Lung (tissue), 12 donors: ENCODE measurements around the gene CDC42BPB. TPM values are rescaled to one million over a fixed set of nuclear protein-coding genes. Genes with fewer than 3 reads are reported as not detected.
"Not testable (repeated sequence)": the region's sequence is repeated elsewhere in the genome, so short reads cannot be mapped to it uniquely, and the experiment has no call there.

Experiments
- ATAC-seq: fragments of 200-7000 bp; cut with Tn5 transposase; one replicate; pipeline ENCODE4 v1.9.1; 2020; ENCODE audit warnings: moderate number of reproducible peaks; ENCODE audit not compliant: insufficient read depth, low FRiP score
- DNase-seq, 3 donors: peaks; one replicate each; pipeline ENCODE4 v3.0.0-alpha.2; 2013 to 2017
- H3K27ac ChIP-seq, 2 donors: one replicate each; pipeline ENCODE4 v1.5.1; 2013; ENCODE audit warnings: mild to moderate bottlenecking in 2 of 2, moderate library complexity in 2 of 2, control low read depth in 1 of 2, inconsistent platforms in 1 of 2, low read depth in 1 of 2, low read length in 1 of 2
- H3K27me3 ChIP-seq, 3 donors: one replicate each; pipeline ENCODE4 v1.5.1; 2013; ENCODE audit warnings: low read length in 2 of 3; ENCODE audit not compliant: control insufficient read depth in 3 of 3, insufficient read depth in 3 of 3
- H3K36me3 ChIP-seq, 4 donors: one replicate each; pipeline ENCODE4 v1.5.1; 2013; ENCODE audit warnings: low read length in 4 of 4, mild to moderate bottlenecking in 1 of 4, moderate library complexity in 1 of 4; ENCODE audit not compliant: control insufficient read depth in 4 of 4, insufficient read depth in 4 of 4
- H3K4me1 ChIP-seq, 5 donors: one replicate each; pipeline ENCODE4 v1.5.1; 2013; ENCODE audit warnings: low read length in 5 of 5, mild to moderate bottlenecking in 2 of 5, moderate library complexity in 1 of 5; ENCODE audit not compliant: control insufficient read depth in 5 of 5, insufficient read depth in 5 of 5
- H3K4me3 ChIP-seq: one replicate; pipeline ENCODE4 v1.5.1; 2013; ENCODE audit warnings: mild to moderate bottlenecking, control low read depth, moderate library complexity
- H3K9ac ChIP-seq, 2 donors: one replicate each; pipeline ENCODE4 v1.5.1; 2013; ENCODE audit warnings: low read length in 2 of 2, control low read depth in 1 of 2; ENCODE audit not compliant: insufficient read depth in 1 of 2
- H3K9me3 ChIP-seq, 4 donors: one replicate each; pipeline ENCODE4 v1.5.1; 2013; ENCODE audit warnings: low read length in 3 of 4, mild to moderate bottlenecking in 1 of 4, moderate library complexity in 1 of 4; ENCODE audit not compliant: control insufficient read depth in 4 of 4, insufficient read depth in 3 of 4
- WGBS, 2 donors: extraction: QIAGEN DNeasy Blood & Tissue Kit; methylation state at CpG; one replicate each; pipeline ENCODE4 v1.1.7; 2013; 5-methylcytosine and 5-hydroxymethylcytosine counted together
- polyA plus RNA-seq, 2 donors: library from polyadenylated mRNA; stranded (reverse); fragments of 200-250 nt; gene quantifications; one replicate each; pipeline ENCODE4 v1.2.1, GENCODE V29; 2013
- total RNA-seq, 2 donors: library from RNA; depleted of rRNA in 1 of 2; stranded (reverse); fragments of >200 nt in 1 of 2; gene quantifications; one replicate each; pipeline ENCODE4 v1.2.1, GENCODE V29; 2014 to 2021
- TF ChIP-seq, protein P1 (sequence below): IDR thresholded peaks from 2 replicates; pipeline ENCODE4 v1.5.1; 2012; ENCODE audit warnings: mild to moderate bottlenecking; ENCODE audit errors: control extremely low read depth, extremely low read depth
- donor health status: control.
- donor health status: control.
- donor health status: Bipolar disorder and iron deficiency.
- donor health status: healthy.
- donor health status: DM: yes; HTN: yes; CAD: no.

CDC42BPB gene
- total and polyA plus RNA-seq, 4 donors: 39.3 to 97.9 (median 66.6) TPM

DNA sequence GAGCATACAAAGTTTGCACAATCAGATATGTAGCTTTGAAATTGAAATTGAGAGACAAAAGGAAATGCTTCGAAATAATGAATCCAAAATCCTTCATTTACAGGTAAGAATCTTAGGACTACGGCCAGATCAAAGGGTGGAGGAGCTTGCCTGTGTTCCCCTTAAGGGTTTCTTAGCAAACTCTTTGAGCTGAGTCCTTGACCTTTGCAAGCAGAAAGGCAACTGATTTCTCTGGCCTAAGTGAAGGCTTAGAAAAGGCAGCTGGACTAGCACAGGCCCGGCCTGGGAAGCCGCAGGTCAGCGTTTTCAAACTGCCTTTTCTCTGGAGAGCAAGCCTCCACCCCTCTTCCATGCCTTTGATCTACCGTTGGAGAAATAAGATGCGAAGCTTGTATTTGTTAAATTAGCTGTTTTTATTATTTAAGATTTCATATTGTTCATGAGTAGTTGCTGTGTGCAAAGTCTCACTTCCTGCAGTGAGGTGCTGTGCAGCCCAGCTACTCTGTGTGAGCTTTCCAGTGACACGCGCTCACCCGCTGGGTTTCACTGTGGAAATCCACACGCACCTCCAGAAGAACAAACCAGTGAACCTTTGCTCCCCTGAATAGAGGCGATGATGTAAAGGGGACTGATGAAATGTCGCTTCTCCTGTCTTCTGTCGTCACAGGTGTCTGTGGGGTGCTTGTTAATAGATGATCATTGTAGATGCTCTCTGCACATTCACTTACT, 159.9 kb downstream of the CDC42BPB start:
- 82 to 86% methylated on average over 14 of the region's 14 CpGs for WGBS, 2 donors

DNA sequence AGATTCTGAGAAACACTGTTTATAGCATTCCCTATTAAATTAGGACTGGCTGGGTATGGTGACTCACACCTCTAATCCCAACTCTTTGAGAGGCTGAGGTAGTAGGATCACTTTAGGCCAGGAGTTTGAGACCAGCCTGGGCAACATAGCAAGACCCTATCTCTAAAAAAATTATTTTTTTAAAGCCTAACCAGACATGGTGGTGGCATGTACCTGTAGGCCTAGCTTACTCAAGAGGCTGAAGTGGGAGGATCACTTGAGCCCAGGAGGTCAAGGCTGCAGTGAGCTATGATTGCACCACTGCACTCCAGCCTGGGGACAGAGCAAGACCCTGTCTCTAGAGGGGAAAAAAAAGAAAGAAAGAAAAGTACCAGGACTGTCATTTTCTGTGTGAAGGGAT, 160.6 kb downstream of the CDC42BPB start:
- H3K27me3 ChIP-seq, H3K27ac ChIP-seq, ATAC-seq: not testable (repeated sequence)

More for the DNA sequence above, 159.9 kb downstream of the CDC42BPB start:
- no peaks in the 10 kb centered on the region for H3K9me3 ChIP-seq
- H3K36me3 ChIP-seq: peaks cover 0 to 13% (median 2%) of the 10 kb centered on the region in 4 donors
- H3K27ac ChIP-seq: no peak overlapping the region
- H3K9ac ChIP-seq: no peak overlapping the region
- H3K27me3 ChIP-seq: no peaks in the 10 kb centered on the region
- TF ChIP-seq, protein P1, sequence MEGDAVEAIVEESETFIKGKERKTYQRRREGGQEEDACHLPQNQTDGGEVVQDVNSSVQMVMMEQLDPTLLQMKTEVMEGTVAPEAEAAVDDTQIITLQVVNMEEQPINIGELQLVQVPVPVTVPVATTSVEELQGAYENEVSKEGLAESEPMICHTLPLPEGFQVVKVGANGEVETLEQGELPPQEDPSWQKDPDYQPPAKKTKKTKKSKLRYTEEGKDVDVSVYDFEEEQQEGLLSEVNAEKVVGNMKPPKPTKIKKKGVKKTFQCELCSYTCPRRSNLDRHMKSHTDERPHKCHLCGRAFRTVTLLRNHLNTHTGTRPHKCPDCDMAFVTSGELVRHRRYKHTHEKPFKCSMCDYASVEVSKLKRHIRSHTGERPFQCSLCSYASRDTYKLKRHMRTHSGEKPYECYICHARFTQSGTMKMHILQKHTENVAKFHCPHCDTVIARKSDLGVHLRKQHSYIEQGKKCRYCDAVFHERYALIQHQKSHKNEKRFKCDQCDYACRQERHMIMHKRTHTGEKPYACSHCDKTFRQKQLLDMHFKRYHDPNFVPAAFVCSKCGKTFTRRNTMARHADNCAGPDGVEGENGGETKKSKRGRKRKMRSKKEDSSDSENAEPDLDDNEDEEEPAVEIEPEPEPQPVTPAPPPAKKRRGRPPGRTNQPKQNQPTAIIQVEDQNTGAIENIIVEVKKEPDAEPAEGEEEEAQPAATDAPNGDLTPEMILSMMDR: no peak
- peaks cover 0 to 12% (median 9%) of the 10 kb centered on the region in 5 donors for H3K4me1 ChIP-seq
- DNase-seq (no peak), ATAC-seq (peak; percentile 36)
- no peak overlapping the region for H3K4me3 ChIP-seq

DNA sequence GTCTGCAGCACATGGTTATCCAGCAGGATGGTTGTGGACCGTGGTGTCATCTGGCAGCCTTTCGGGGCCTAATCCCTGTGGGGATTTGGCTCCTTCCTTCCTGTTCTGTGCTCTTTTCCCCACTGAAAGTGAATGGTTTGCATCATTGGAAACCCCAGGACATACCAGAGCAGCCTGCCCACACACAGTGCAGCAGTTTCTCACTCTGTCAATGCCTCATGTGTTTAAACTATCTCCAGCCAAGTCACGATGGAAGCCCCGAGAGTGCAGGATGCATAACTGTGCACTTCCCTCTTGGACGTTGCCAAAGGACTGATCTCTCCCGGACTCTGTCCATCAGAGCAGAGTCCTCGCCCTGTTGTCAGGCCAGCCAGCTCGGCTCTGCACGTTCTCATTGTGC, 163.9 kb downstream of the CDC42BPB start:
- TF ChIP-seq, protein P1: no peak
- WGBS, 2 donors: 79 to 85% methylated on average over 9 of the region's 9 CpGs
- peak; percentile 13 for ATAC-seq

More for the DNA sequence above, 160.6 kb downstream of the CDC42BPB start:
- Histone ChIP-seq H3K36me3 (peaks cover 0 to 13% (median 2%) of the 10 kb centered on the region in 4 donors), H3K4me1 (peaks cover 0 to 12% (median 9%) of the 10 kb centered on the region in 5 donors)
- H3K4me3 ChIP-seq, H3K9ac ChIP-seq, DNase-seq, H3K9me3 ChIP-seq: not testable (repeated sequence)

DNA sequence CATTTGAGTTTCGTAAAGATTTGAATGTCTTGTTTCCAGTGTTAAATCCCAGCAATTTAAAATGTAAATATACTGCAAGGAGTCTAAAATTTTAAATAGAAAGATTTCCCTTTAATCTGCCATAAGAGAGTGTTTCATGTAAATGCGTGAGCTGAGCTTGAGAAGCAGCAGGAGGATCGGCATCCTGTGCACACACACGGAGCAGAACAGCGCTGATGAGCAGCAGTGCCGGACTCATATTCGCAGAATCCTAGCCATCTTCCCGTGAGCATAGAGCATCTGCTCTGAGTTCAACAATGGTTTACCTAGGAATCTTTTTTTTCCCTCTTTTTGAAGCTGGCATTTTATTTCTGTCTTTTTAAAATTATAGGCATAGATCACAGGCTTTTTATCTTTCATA, 164.7 kb downstream of the CDC42BPB start:
- H3K36me3 ChIP-seq: peaks cover 0 to 14% (median 8%) of the 10 kb centered on the region in 4 donors
- no peak overlapping the region for H3K9ac ChIP-seq
- H3K27me3 ChIP-seq: no peaks in the 10 kb centered on the region
- no peaks in the 10 kb centered on the region for H3K9me3 ChIP-seq
- 97% methylated on average over 8 of the region's 8 CpGs for WGBS, 2 donors
- TF ChIP-seq, protein P1: no peak
- DNase-seq (no peak), ATAC-seq (no peak)
- H3K4me3 ChIP-seq: no peak overlapping the region
- H3K27ac ChIP-seq: no peak overlapping the region
- peaks cover 0 to 18% (median 0%) of the 10 kb centered on the region in 5 donors for H3K4me1 ChIP-seq

More for the DNA sequence above, 163.9 kb downstream of the CDC42BPB start:
- Histone ChIP-seq H3K9me3 (no peaks in the 10 kb centered on the region), H3K4me3 (no peak overlapping the region), H3K9ac (no peak overlapping the region), H3K27me3 (no peaks in the 10 kb centered on the region), H3K4me1 (peaks cover 0 to 18% (median 0%) of the 10 kb centered on the region in 5 donors), H3K36me3 (peaks cover 0 to 14% (median 8%) of the 10 kb centered on the region in 4 donors), H3K27ac (no peak overlapping the region)
- DNase-seq: peak; percentile 83 to 93 (median 88)
